ENCODE data around the gene HBG2. TPM values are rescaled to one million over a fixed set of nuclear protein-coding genes. Genes with fewer than 3 reads are reported as not detected.
"Not testable (repeated sequence)": the region's sequence is repeated elsewhere in the genome, so short reads cannot be mapped to it uniquely, and the experiment has no call there.

Gene HBG2
- total RNA-seq, 1 donor from 2014 or later: not detected

- H3K27me3 ChIP-seq (ENCODE audit: low read depth): no peaks in the 10 kb centered on the region
- intact Hi-C loops (cut with micrococcal nuclease): no loop called here
- peaks cover 8% of the 10 kb centered on the region for H3K9me3 ChIP-seq (replicated peaks)
- no peak for DNase-seq
- no peaks in the 10 kb centered on the region for H3K36me3 ChIP-seq
- H3K4me1 ChIP-seq: no peaks in the 10 kb centered on the region
- H3K27ac ChIP-seq (replicated peaks): no peak overlapping the region
- H3K4me3 ChIP-seq: no peak overlapping the region
- TF ChIP-seq CTCF (IDR thresholded peaks at IDR 0.05; ENCODE audit: borderline replicate concordance): no peak
These were observed 4.1 kb upstream of the HBG2 start for GRCh38 chr11:5258543-5259262.

DNA sequence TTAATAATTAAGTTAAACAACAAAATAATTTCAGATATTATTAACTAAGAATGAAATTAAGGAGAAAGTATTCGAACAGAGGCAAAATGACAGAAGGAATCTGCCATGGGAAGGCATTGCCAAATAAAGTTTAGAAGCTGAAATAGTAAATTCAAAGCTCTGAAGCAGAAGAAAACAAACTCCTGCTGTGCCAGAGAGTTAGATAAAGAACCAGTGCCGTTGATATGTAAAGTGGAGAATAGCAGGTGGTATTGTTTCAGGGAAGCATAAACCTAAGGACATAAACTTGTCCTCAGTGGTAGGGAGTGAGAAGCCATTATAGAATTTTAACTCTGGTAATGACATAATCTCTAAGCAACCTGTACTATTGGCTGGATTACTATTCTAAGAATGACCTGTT is 2.7 kb upstream of the HBG2 start:
- no peaks in the 10 kb centered on the region for H3K36me3 ChIP-seq
- H3K4me3 ChIP-seq: no peak overlapping the region
- H3K4me1 ChIP-seq: no peaks in the 10 kb centered on the region
- H3K9me3 ChIP-seq (replicated peaks): peaks cover 8% of the 10 kb centered on the region
- DNase-seq: no peak
- no peaks in the 10 kb centered on the region for H3K27me3 ChIP-seq (ENCODE audit: low read depth)
- TF ChIP-seq CTCF (IDR thresholded peaks at IDR 0.05; ENCODE audit: borderline replicate concordance): no peak
- intact Hi-C loops (cut with micrococcal nuclease): no loop called here
- H3K27ac ChIP-seq (replicated peaks): no peak overlapping the region

DNA sequence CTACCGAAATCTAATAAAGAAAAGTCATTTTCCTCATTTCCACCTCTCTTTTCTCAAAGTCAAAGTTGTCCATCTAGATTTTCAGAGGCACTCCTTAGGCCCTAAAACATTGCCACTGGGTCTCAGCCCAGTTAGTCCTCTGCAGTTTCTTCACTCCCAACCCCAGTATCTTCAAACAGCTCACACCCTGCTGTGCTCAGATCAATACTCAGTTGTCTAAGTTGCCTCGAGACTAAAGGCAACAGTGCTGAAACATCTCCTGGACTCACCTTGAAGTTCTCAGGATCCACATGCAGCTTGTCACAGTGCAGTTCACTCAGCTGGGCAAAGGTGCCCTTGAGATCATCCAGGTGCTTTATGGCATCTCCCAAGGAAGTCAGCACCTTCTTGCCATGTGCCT is 558 bp downstream of the HBG2 start:
- DNase-seq; H3K9me3 ChIP-seq (replicated peaks); H3K4me1 ChIP-seq; H3K36me3 ChIP-seq; H3K27me3 ChIP-seq (ENCODE audit: low read depth); H3K4me3 ChIP-seq; H3K27ac ChIP-seq (replicated peaks); intact Hi-C loops (cut with micrococcal nuclease): not testable (repeated sequence)

DNA sequence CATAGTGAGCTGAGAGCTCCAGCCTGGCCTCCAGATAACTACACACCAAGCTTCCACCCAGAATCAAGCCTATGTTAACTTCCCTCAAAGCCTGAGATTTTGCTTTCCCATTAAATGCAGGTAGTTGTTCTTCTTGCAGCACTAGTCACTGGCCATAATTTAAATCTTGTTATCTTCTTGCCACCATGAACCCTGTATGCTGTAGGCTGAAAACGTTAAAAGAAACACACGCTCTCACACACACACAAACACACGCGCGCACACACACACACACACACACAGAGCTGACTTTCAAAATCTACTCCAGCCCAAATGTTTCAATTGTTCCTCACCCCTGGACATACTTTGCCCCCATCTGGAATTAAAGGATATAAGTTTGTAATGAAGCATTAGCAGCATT is 1.1 kb downstream of the HBG2 start:
- H3K27ac ChIP-seq (replicated peaks); intact Hi-C loops (cut with micrococcal nuclease); H3K27me3 ChIP-seq (ENCODE audit: low read depth); H3K4me3 ChIP-seq; H3K9me3 ChIP-seq (replicated peaks); DNase-seq; H3K4me1 ChIP-seq; H3K36me3 ChIP-seq: not testable (repeated sequence)

GRCh38 chr11:5252919-5253265 is 1.7 kb downstream of the HBG2 start:
- Histone ChIP-seq H3K36me3 (no peaks in the 10 kb centered on the region), H3K9me3 (replicated peaks) (no peaks in the 10 kb centered on the region), H3K27ac (replicated peaks) (no peak overlapping the region), H3K4me3 (no peak overlapping the region), H3K4me1 (no peaks in the 10 kb centered on the region), H3K27me3 (ENCODE audit: low read depth) (no peaks in the 10 kb centered on the region)
- no peak for TF ChIP-seq CTCF (IDR thresholded peaks at IDR 0.05; ENCODE audit: borderline replicate concordance)
- intact Hi-C loops (cut with micrococcal nuclease): no loop called here
- DNase-seq: no peak

- intact Hi-C loops (cut with micrococcal nuclease): no loop called here
- Histone ChIP-seq H3K27ac (replicated peaks) (no peak overlapping the region), H3K4me3 (no peak overlapping the region), H3K36me3 (no peaks in the 10 kb centered on the region), H3K9me3 (replicated peaks) (no peaks in the 10 kb centered on the region), H3K27me3 (ENCODE audit: low read depth) (no peaks in the 10 kb centered on the region), H3K4me1 (no peaks in the 10 kb centered on the region)
- no peak for TF ChIP-seq CTCF (IDR thresholded peaks at IDR 0.05; ENCODE audit: borderline replicate concordance)
- DNase-seq: no peak
These were observed 2.2 kb downstream of the HBG2 start for GRCh38 chr11:5252192-5252918.

All from left ventricle myocardium inferior (tissue), 1 donor.